PFSK-1 (cell line): Measurements from ENCODE around the gene ARHGAP9.

Experiments
- FOXP2 ChIP-seq: optimal IDR thresholded peaks from 2 replicates; pipeline ENCODE3; 2011; ENCODE audit warnings: borderline replicate concordance, control low read depth, inconsistent platforms; ENCODE audit not compliant: insufficient read depth; ENCODE audit errors: extremely low read length, extremely low read depth
- POLR2AphosphoS5 ChIP-seq: IDR thresholded peaks from 2 replicates; pipeline ENCODE4 v1.6.1; 2012; ENCODE audit warnings: low read depth, mild to moderate bottlenecking, control low read depth, low read length, moderate library complexity
- REST ChIP-seq, 2 experiments: IDR thresholded peaks; 2 replicates each; pipeline versions ENCODE4 v1.6.1 to v1.8.0; 2011 to 2012; ENCODE audit warnings: low read depth in 2 of 2, low read length in 2 of 2, control low read depth in 1 of 2, inconsistent platforms in 1 of 2, mild to moderate bottlenecking in 1 of 2, moderate library complexity in 1 of 2; ENCODE audit not compliant: insufficient read depth in 1 of 2
- SIN3A ChIP-seq: IDR thresholded peaks from 2 replicates; pipeline ENCODE4 v1.6.1; 2012; ENCODE audit warnings: mild to moderate bottlenecking, low read length, moderate library complexity, borderline replicate concordance; ENCODE audit not compliant: insufficient read depth
- TAF1 ChIP-seq: IDR thresholded peaks from 2 replicates; pipeline ENCODE4 v1.6.1; 2012; ENCODE audit warnings: low read length, control low read depth, borderline replicate concordance; ENCODE audit not compliant: insufficient read depth

ARHGAP9 gene

GRCh38 chr12:57488402-57489156 is 8.9 kb upstream of the ARHGAP9 start:
- TF ChIP-seq REST (IDR thresholded peaks at IDR 0.05; ENCODE audit: insufficient read depth in 1 of 2, low read depth in 2 of 2, low read length in 2 of 2) (no peak), FOXP2 (no peak), TAF1 (no peak)

- TF ChIP-seq SIN3A: 0 out of 2 replicates have a peak, but pooled peaks have one; percentile 15
- peak; percentile 57 for TF ChIP-seq FOXP2
- TF ChIP-seq TAF1: peak; percentile 76; the same call in 1 of the 2 replicates
- peak; percentile 91 for TF ChIP-seq POLR2AphosphoS5
- TF ChIP-seq REST (IDR thresholded peaks at IDR 0.05; ENCODE audit: insufficient read depth in 1 of 2, low read depth in 2 of 2, low read length in 2 of 2): no peak
Measured at GRCh38 chr12:57487597-57488401, 8.1 kb upstream of the ARHGAP9 start, which contains the start of gene MARS1. MARS1 (plus strand) TSS chr12:57488068; CDS start chr12:57488091, 23 bp downstream.

GRCh38 chr12:57487055-57487596 is 7.5 kb upstream of the ARHGAP9 start:
- no peak for TF ChIP-seq SIN3A
- TF ChIP-seq REST (IDR thresholded peaks at IDR 0.05; ENCODE audit: insufficient read depth in 1 of 2, low read depth in 2 of 2, low read length in 2 of 2): no peak
- no peak for TF ChIP-seq TAF1
- TF ChIP-seq FOXP2: no peak
- no peak for TF ChIP-seq POLR2AphosphoS5

- TF ChIP-seq TAF1: no peak
- TF ChIP-seq FOXP2: no peak
- no peak for TF ChIP-seq SIN3A
- no peak for TF ChIP-seq REST (IDR thresholded peaks at IDR 0.05; ENCODE audit: insufficient read depth in 1 of 2, low read depth in 2 of 2, low read length in 2 of 2)
- no peak for TF ChIP-seq POLR2AphosphoS5
Measured at GRCh38 chr12:57485695-57486094, 6.0 kb upstream of the ARHGAP9 start.
